Naive thymus-derived CD4-positive, alpha-beta T cell (primary cell): ENCODE data around the gene GRXCR2. TPM values are rescaled to one million over a fixed set of nuclear protein-coding genes. Genes with fewer than 3 reads are reported as not detected.

Experiments used
- ATAC-seq: fragments of 150-1000 bp; cut with Tn5 transposase; 2 replicates; pipeline ENCODE4 v1.10.0; 2021; ENCODE audit warnings: mild to moderate bottlenecking, moderate library complexity
- CTCF ChIA-PET: fragments of 350-600 bp; sonication (Branson Sonifier 250); formaldehyde crosslinking; loops from one replicate; lab custom pipeline; 2021; ENCODE audit warnings: antibody characterized with exemption; lab: Charles Lee
- POLR2A ChIA-PET: fragments of 350-600 bp; sonication (Branson Sonifier 250); formaldehyde crosslinking; loops from one replicate; lab custom pipeline; 2021; ENCODE audit warnings: antibody characterized with exemption, inconsistent platforms; lab: Charles Lee
- DNase-seq, 9 donors: peaks; one replicate each; pipeline versions ENCODE4 v3.0.0 to v3.0.0-alpha.2; 2020 to 2022; ENCODE audit warnings: mixed read lengths in 1 of 9
- H3K27ac ChIP-seq: one replicate; pipeline ENCODE4 v1.7.0; 2013; ENCODE audit warnings: mild to moderate bottlenecking, low read depth, low read length, moderate library complexity
- H3K27me3 ChIP-seq, 2 donors: one replicate each; pipeline ENCODE4 v1.7.0; 2013; ENCODE audit warnings: low read length in 2 of 2, mild to moderate bottlenecking in 2 of 2, moderate library complexity in 2 of 2; ENCODE audit not compliant: control insufficient read depth in 2 of 2, insufficient read depth in 2 of 2
- H3K36me3 ChIP-seq, 3 experiments: 1 replicate in 2 of 3; 2 replicates in 1 of 3; pipeline ENCODE4 v1.7.0; 2013; ENCODE audit warnings: low read length in 3 of 3, mild to moderate bottlenecking in 3 of 3, moderate library complexity in 1 of 3; ENCODE audit not compliant: insufficient read depth in 3 of 3, control insufficient read depth in 2 of 3
- H3K4me1 ChIP-seq, 2 donors: one replicate each; pipeline ENCODE4 v1.7.0; 2013; ENCODE audit warnings: low read length in 2 of 2, mild to moderate bottlenecking in 2 of 2, moderate library complexity in 1 of 2; ENCODE audit not compliant: control insufficient read depth in 2 of 2, insufficient read depth in 2 of 2
- H3K4me3 ChIP-seq: 2 replicates; pipeline ENCODE4 v1.7.0; 2013; ENCODE audit warnings: mild to moderate bottlenecking, low read length
- H3K9me3 ChIP-seq, 3 experiments: 1 replicate in 2 of 3; 2 replicates in 1 of 3; pipeline ENCODE4 v1.7.0; 2013; ENCODE audit warnings: low read length in 3 of 3; ENCODE audit not compliant: control insufficient read depth in 2 of 3
- H3K27ac Mint-ChIP-seq, 9 donors: one replicate each; pipeline ENCODE4 v1.8.0; 2020 to 2022; ENCODE audit warnings: mixed read lengths in 9 of 9, mild to moderate bottlenecking in 8 of 9, moderate library complexity in 5 of 9, inconsistent platforms in 2 of 9
- H3K27me3 Mint-ChIP-seq, 5 donors: one replicate each; pipeline ENCODE4 v1.8.0; 2021 to 2022; ENCODE audit warnings: mixed read lengths in 5 of 5, mild to moderate bottlenecking in 1 of 5
- H3K36me3 Mint-ChIP-seq, 5 donors: one replicate each; pipeline ENCODE4 v1.8.0; 2020 to 2022; ENCODE audit warnings: mixed read lengths in 5 of 5, mild to moderate bottlenecking in 3 of 5, inconsistent platforms in 1 of 5
- H3K4me1 Mint-ChIP-seq, 7 donors: one replicate each; pipeline ENCODE4 v1.8.0; 2020 to 2022; ENCODE audit warnings: mixed read lengths in 7 of 7, mild to moderate bottlenecking in 3 of 7, inconsistent platforms in 1 of 7
- H3K4me3 Mint-ChIP-seq, 10 donors: one replicate each; pipeline ENCODE4 v1.8.0; 2020 to 2022; ENCODE audit warnings: mild to moderate bottlenecking in 10 of 10, mixed read lengths in 10 of 10, moderate library complexity in 6 of 10, inconsistent platforms in 2 of 10
- H3K9me3 Mint-ChIP-seq, 11 donors: one replicate each; pipeline ENCODE4 v1.8.0; 2020 to 2022; ENCODE audit warnings: mixed read lengths in 11 of 11, mild to moderate bottlenecking in 4 of 11, inconsistent platforms in 1 of 11, moderate library complexity in 1 of 11
- intact Hi-C, 2 donors: fragments of 100-400 bp; cut with micrococcal nuclease; formaldehyde crosslinking; loops; one replicate each; pipeline ENCODE4 v1.15.1; 2023
- polyA plus RNA-seq, 2 donors: library from polyadenylated mRNA; unstranded; fragments of 300-500 nt; fragmentation: Illumina TruSeq; gene quantifications; one replicate each; pipeline ENCODE4 v1.2.3, GENCODE V29; 2021
- total RNA-seq, 6 experiments: library from RNA in 5 of 6; stranded (reverse) in 5 of 6; gene quantifications; 1 replicate in 5 of 6; 2 replicates in 1 of 6; pipeline ENCODE4 v1.2.3 and lab custom pipeline; 2021 to 2026

GRXCR2 gene, protein sequence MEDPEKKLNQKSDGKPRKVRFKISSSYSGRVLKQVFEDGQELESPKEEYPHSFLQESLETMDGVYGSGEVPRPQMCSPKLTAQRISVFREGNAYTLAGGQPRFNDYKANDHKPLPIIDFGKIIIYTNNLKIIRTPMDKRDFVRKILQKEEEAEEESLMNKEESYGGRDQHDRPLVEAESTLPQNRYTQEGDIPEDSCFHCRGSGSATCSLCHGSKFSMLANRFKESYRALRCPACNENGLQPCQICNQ
- not detected for total RNA-seq
- polyA plus RNA-seq = not detected
- not detected for total RNA-seq (lab: John Stamatoyannopoulos, UW)

DNA sequence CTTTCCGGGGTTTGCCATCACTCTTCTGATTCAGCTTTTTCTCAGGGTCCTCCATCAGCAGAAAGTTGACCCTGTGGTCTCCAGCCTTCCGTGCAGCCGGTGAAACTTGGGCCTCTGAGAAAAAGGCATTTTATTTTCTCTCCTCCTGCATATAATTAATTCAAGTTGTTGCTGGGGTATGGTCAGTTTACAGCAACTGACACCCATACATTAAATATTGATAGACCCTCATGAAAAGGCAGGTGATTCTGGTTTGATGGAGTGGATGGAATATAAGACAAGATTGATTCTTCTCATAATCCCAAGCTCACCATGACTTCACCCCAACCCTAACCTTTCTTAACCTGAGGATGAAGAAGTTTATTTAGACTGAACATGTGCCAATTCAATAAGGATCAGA, at the start of gene GRXCR2:
TSS of gene GRXCR2 (minus strand) at position 101 of the 400 bp plus-strand sequence. CDS start at position 55, 46 bp downstream.
- Mint-ChIP-seq H3K36me3 (peaks cover 0 to 5% (median 0%) of the 10 kb centered on the region in 5 donors), H3K4me3 (no peak within 1 kb of the TSS), H3K9me3 (peaks cover 0 to 5% (median 0%) of the 10 kb centered on the region in 11 donors), H3K27me3 (peaks cover 0 to 27% (median 10%) of the 10 kb centered on the region in 5 donors), H3K4me1 (no peaks in the 10 kb centered on the region), H3K27ac (no peak within 1 kb of the TSS)
- Histone ChIP-seq H3K4me3 (no peak within 1 kb of the TSS), H3K27ac (no peak within 1 kb of the TSS), H3K4me1 (no peaks in the 10 kb centered on the region), H3K36me3 (no peaks in the 10 kb centered on the region), H3K9me3 (no peaks in the 10 kb centered on the region), H3K27me3 (no peaks in the 10 kb centered on the region)
- CTCF ChIA-PET = no interaction called here
- intact Hi-C loops = no loop called here
- no peak for DNase-seq
- no peak for ATAC-seq
- POLR2A ChIA-PET = no interaction called here

DNA sequence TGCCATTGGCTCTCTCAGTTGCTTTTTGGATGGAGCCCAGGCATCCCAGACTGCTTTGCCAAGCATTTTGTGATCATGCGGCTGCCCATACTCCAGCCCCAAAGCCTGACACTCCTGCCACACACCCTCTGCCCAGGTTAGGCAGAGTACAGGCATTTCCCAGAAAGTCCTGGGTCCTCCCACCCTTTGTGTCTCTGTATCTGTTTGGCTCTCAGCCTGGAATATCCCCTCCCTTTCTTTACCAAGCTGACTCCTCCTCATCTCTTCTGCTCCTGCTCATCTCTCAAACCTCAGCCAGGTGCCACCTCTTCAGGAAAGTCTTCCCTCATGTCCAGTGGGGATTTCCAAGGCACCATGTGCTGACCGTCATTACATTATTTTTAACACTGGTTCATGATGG, 49.2 kb upstream of the GRXCR2 start:
- H3K36me3 ChIP-seq = no peaks in the 10 kb centered on the region
- H3K4me1 Mint-ChIP-seq = peaks cover 0 to 2% (median 0%) of the 10 kb centered on the region in 7 donors
- DNase-seq (no peak), ATAC-seq (no peak)
- no peak overlapping the region for H3K27ac Mint-ChIP-seq
- intact Hi-C loops = no loop called here
- CTCF ChIA-PET = no interaction called here
- H3K27me3 ChIP-seq = no peaks in the 10 kb centered on the region
- no peaks in the 10 kb centered on the region for H3K36me3 Mint-ChIP-seq
- POLR2A ChIA-PET = no interaction called here
- H3K4me3 Mint-ChIP-seq = no peak overlapping the region
- no peaks in the 10 kb centered on the region for H3K4me1 ChIP-seq
- no peaks in the 10 kb centered on the region for H3K9me3 ChIP-seq
- H3K27ac ChIP-seq = no peak overlapping the region
- H3K4me3 ChIP-seq = no peak overlapping the region
- peaks cover 0 to 4% (median 0%) of the 10 kb centered on the region in 11 donors for H3K9me3 Mint-ChIP-seq
- peaks cover 4 to 14% (median 5%) of the 10 kb centered on the region in 5 donors for H3K27me3 Mint-ChIP-seq

DNA sequence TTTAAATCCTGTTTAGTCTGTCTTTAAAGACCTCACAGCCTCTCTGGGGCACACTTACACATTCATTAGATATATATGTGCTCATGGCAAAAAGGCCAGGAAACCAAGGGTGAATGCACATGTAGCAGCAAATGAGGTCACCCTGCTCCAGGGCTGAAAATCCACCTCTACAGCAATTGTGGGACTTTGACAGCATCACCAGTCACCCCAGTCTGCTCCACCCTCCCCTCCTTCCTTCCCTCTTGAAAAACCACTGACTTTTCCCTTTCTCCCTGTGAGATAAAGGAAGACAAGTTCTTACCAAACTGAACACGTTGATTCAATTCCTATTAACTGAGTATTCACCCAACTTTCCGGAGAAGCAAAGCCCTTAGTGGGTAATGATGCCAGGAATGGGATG, 48.4 kb upstream of the GRXCR2 start:
- Histone ChIP-seq H3K4me1 (no peaks in the 10 kb centered on the region), H3K36me3 (no peaks in the 10 kb centered on the region), H3K4me3 (no peak overlapping the region), H3K27me3 (no peaks in the 10 kb centered on the region), H3K9me3 (no peaks in the 10 kb centered on the region), H3K27ac (no peak overlapping the region)
- intact Hi-C loops = no loop called here
- Mint-ChIP-seq H3K9me3 (peaks cover 0 to 5% (median 0%) of the 10 kb centered on the region in 11 donors), H3K27ac (no peak overlapping the region), H3K4me1 (peaks cover 0 to 2% (median 0%) of the 10 kb centered on the region in 7 donors), H3K27me3 (peaks cover 5 to 14% (median 8%) of the 10 kb centered on the region in 5 donors), H3K4me3 (no peak overlapping the region), H3K36me3 (no peaks in the 10 kb centered on the region)
- POLR2A ChIA-PET = no interaction called here
- no peak for ATAC-seq
- no peak for DNase-seq
- CTCF ChIA-PET = no interaction called here

DNA sequence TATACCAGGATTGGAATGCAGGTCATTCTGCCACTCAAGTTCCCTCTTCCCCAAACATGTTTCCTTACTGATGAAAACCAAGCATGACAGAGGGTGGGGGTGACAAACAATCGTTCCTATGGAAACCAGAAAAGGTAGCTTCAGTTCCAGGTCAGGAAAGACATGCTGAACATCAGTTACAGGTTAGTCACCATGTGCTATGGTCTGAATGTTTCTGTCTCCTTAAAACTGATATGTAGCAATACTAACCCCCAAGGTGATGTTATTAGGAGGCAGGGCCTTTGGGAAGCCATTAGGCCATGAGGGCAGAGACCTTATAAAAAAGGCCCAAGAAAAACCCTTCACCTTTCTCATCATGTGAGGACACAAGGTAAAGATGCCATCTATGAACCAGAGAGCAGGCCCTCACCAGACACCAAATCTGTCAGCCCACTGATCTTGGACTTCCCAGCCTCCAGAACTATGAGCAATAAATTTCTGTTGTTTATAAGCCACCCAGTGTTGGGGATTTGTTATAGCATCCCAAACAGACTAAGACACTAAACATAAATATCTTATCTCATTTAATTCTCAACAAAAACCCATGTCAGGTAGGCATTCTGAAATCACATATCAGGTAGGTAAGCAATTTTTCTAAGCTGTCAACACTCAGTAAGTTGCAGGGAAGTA, 47.9 kb upstream of the GRXCR2 start:
- H3K4me3 ChIP-seq = no peak overlapping the region
- H3K27ac ChIP-seq = no peak overlapping the region
- peaks cover 0 to 5% (median 0%) of the 10 kb centered on the region in 11 donors for H3K9me3 Mint-ChIP-seq
- H3K27me3 ChIP-seq = no peaks in the 10 kb centered on the region
- intact Hi-C loops = no loop called here
- ATAC-seq (no peak), DNase-seq (no peak)
- H3K27me3 Mint-ChIP-seq = peaks cover 5 to 14% (median 8%) of the 10 kb centered on the region in 5 donors
- no peak overlapping the region for H3K27ac Mint-ChIP-seq
- H3K4me1 Mint-ChIP-seq = peaks cover 0 to 3% (median 0%) of the 10 kb centered on the region in 7 donors
- CTCF ChIA-PET = no interaction called here
- H3K4me3 Mint-ChIP-seq = no peak overlapping the region
- H3K4me1 ChIP-seq = no peaks in the 10 kb centered on the region
- POLR2A ChIA-PET = no interaction called here
- H3K36me3 ChIP-seq = no peaks in the 10 kb centered on the region
- H3K9me3 ChIP-seq = no peaks in the 10 kb centered on the region
- no peaks in the 10 kb centered on the region for H3K36me3 Mint-ChIP-seq

DNA sequence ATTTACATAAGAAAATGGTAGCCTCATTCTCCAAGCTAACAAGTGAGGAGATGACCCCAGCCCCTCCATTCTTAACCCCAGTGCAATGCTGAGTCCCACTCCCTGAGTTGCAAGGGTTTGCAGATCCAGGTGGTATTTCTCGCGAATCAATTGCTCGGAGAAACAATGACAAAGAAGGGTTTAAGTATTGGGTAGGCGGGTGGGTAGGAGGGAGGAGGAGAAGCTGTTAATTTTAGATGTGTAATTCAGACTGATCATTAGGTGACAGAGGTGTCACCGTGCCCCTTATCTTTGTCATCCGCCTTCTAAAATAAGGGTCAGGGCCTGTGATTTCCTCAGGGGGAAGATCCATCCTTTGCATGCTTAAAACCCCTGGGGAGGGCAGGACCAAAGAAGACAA, 46.6 kb upstream of the GRXCR2 start:
- POLR2A ChIA-PET = no interaction called here
- H3K4me1 Mint-ChIP-seq = peaks cover 0 to 3% (median 0%) of the 10 kb centered on the region in 7 donors
- H3K27ac Mint-ChIP-seq = no peak overlapping the region
- H3K9me3 Mint-ChIP-seq = peaks cover 0 to 5% (median 0%) of the 10 kb centered on the region in 11 donors
- CTCF ChIA-PET = no interaction called here
- ATAC-seq (no peak), DNase-seq (no peak)
- H3K9me3 ChIP-seq = no peaks in the 10 kb centered on the region
- no peak overlapping the region for H3K4me3 Mint-ChIP-seq
- no peaks in the 10 kb centered on the region for H3K36me3 ChIP-seq
- H3K36me3 Mint-ChIP-seq = no peaks in the 10 kb centered on the region
- H3K27ac ChIP-seq = no peak overlapping the region
- intact Hi-C loops = no loop called here
- peaks cover 5 to 14% (median 8%) of the 10 kb centered on the region in 5 donors for H3K27me3 Mint-ChIP-seq
- H3K27me3 ChIP-seq = no peaks in the 10 kb centered on the region
- no peak overlapping the region for H3K4me3 ChIP-seq
- no peaks in the 10 kb centered on the region for H3K4me1 ChIP-seq

DNA sequence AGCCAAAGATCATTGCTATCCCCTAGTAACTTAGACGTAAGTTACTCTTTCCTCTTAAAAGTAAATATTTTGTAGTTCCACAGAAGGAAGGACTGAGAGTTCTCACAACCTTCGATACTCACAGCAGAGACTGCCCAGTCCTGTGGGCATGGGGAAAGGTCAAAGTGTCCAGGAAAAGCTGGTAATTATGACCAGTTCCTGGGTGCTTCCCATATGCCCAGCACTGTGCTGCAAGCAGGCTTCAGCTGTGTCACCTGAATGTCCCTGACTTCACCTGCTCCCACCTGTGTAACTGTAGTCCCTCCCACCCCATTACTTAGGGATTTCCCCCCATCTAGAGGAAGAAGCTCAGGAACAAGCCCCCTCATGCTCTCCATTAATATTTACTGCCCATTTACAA, 45.6 kb upstream of the GRXCR2 start:
- Histone ChIP-seq H3K27ac (no peak overlapping the region), H3K4me3 (no peak overlapping the region), H3K27me3 (no peaks in the 10 kb centered on the region), H3K4me1 (no peaks in the 10 kb centered on the region), H3K9me3 (no peaks in the 10 kb centered on the region), H3K36me3 (no peaks in the 10 kb centered on the region)
- Mint-ChIP-seq H3K27me3 (peaks cover 5 to 14% (median 6%) of the 10 kb centered on the region in 5 donors), H3K4me1 (peaks cover 0 to 3% (median 0%) of the 10 kb centered on the region in 7 donors), H3K36me3 (no peaks in the 10 kb centered on the region), H3K27ac (no peak overlapping the region), H3K4me3 (no peak overlapping the region), H3K9me3 (peaks cover 0 to 5% (median 0%) of the 10 kb centered on the region in 11 donors)
- ChIA-PET CTCF (interaction anchor here (0.7 kb wide), 1 partner anchor 422 kb away, joined by 3 read pairs; no protein-coding TSS in a partner anchor), POLR2A (no interaction called here)
- DNase-seq (no peak), ATAC-seq (no peak)
- intact Hi-C loops = no loop called here
